IPS DF 6.9 (cell line): ENCODE results near the gene CGB5.
A peak's percentile ranks its signal among the peaks of the same experiment; 100 is the strongest.
"Not testable (repeated sequence)": the region's sequence is repeated elsewhere in the genome, so short reads cannot be mapped to it uniquely, and the experiment has no call there.

Source experiments
- DNase-seq: peaks from one replicate; pipeline ENCODE4 v3.0.0-alpha.2; 2013; ENCODE audit warnings: low read depth, low spot score
- H3K27ac ChIP-seq: one replicate; pipeline ENCODE4 v1.5.1; 2013; ENCODE audit warnings: low read length, control low read depth
- H3K27me3 ChIP-seq: 2 replicates; pipeline ENCODE4 v1.6.1; 2013; ENCODE audit warnings: mild to moderate bottlenecking, low read length; ENCODE audit not compliant: control insufficient read depth, insufficient read depth
- H3K36me3 ChIP-seq: 2 replicates; pipeline ENCODE4 v1.6.1; 2013; ENCODE audit warnings: low read length; ENCODE audit not compliant: control insufficient read depth, insufficient read depth
- H3K4me1 ChIP-seq: 2 replicates; pipeline ENCODE4 v1.6.1; 2013; ENCODE audit warnings: low read length; ENCODE audit not compliant: control insufficient read depth, insufficient read depth
- H3K4me3 ChIP-seq: 2 replicates; pipeline ENCODE4 v1.5.1; 2013; ENCODE audit warnings: mild to moderate bottlenecking, low read length
- H3K9me3 ChIP-seq: 2 replicates; pipeline ENCODE4 v1.6.1; 2013; ENCODE audit warnings: low read length, inconsistent platforms; ENCODE audit not compliant: control insufficient read depth, insufficient read depth
- WGBS: extraction: QIAGEN DNeasy Blood & Tissue Kit; methylation state at CpG from one replicate; pipeline ENCODE4 v1.1.7; 2013; ENCODE audit warnings: mixed read lengths, missing lambda C conversion rate; ENCODE audit not compliant: insufficient read length, insufficient coverage; 5-methylcytosine and 5-hydroxymethylcytosine counted together

CGB5 gene

GRCh38 chr19:49038111-49038510 lies 5.5 kb upstream of the CGB5 start:
- not testable (repeated sequence) for H3K4me1 ChIP-seq, DNase-seq, H3K4me3 ChIP-seq, H3K27ac ChIP-seq, H3K9me3 ChIP-seq, H3K27me3 ChIP-seq, H3K36me3 ChIP-seq
- WGBS = no CpG with 5 or more reads among the region's 8 CpGs

GRCh38 chr19:49038557-49039276 lies 4.9 kb upstream of the CGB5 start:
- DNase-seq, H3K36me3 ChIP-seq, H3K4me3 ChIP-seq, H3K9me3 ChIP-seq, H3K27ac ChIP-seq, H3K27me3 ChIP-seq, H3K4me1 ChIP-seq: not testable (repeated sequence)
- WGBS = no CpG with 5 or more reads among the region's 26 CpGs

GRCh38 chr19:49039736-49040135 lies 3.9 kb upstream of the CGB5 start:
- WGBS = no CpG with 5 or more reads among the region's 9 CpGs
- not testable (repeated sequence) for H3K36me3 ChIP-seq, H3K27me3 ChIP-seq, H3K9me3 ChIP-seq, DNase-seq, H3K4me3 ChIP-seq, H3K4me1 ChIP-seq, H3K27ac ChIP-seq

- no CpG with 5 or more reads among the region's 17 CpGs for WGBS
- H3K4me3 ChIP-seq = no peak overlapping the region
Measured at GRCh38 chr19:49042177-49042576, 1.5 kb upstream of the CGB5 start.

GRCh38 chr19:49042666-49043065 lies 982 bp upstream of the CGB5 start:
- H3K4me1 ChIP-seq, H3K36me3 ChIP-seq, H3K27ac ChIP-seq, H3K4me3 ChIP-seq, H3K9me3 ChIP-seq, H3K27me3 ChIP-seq, DNase-seq: not testable (repeated sequence)
- WGBS = no CpG with 5 or more reads among the region's 4 CpGs

More at GRCh38 chr19:49042177-49042576, 1.5 kb upstream of the CGB5 start:
- no peak for DNase-seq
- no peaks in the 10 kb centered on the region for H3K36me3 ChIP-seq
- no peaks in the 10 kb centered on the region for H3K4me1 ChIP-seq
- no peak overlapping the region for H3K27ac ChIP-seq
- H3K9me3 ChIP-seq = no peaks in the 10 kb centered on the region
- H3K27me3 ChIP-seq = no peaks in the 10 kb centered on the region

GRCh38 chr19:49049011-49049410 lies 5.4 kb downstream of the CGB5 start, which contains the start of gene CGB8:
CGB8 (minus strand) TSS chr19:49049111; CDS start chr19:49048739, 372 bp downstream.
- no CpG with 5 or more reads among the region's 12 CpGs for WGBS
- not testable (repeated sequence) for H3K27me3 ChIP-seq, H3K36me3 ChIP-seq, DNase-seq, H3K4me3 ChIP-seq, H3K4me1 ChIP-seq, H3K27ac ChIP-seq, H3K9me3 ChIP-seq

GRCh38 chr19:49049834-49050233 lies 6.2 kb downstream of the CGB5 start:
- H3K36me3 ChIP-seq, H3K4me1 ChIP-seq, DNase-seq, H3K4me3 ChIP-seq, H3K27me3 ChIP-seq, H3K9me3 ChIP-seq, H3K27ac ChIP-seq: not testable (repeated sequence)
- no CpG with 5 or more reads among the region's 4 CpGs for WGBS

GRCh38 chr19:49050376-49051033 lies 6.9 kb downstream of the CGB5 start:
- not testable (repeated sequence) for H3K36me3 ChIP-seq, H3K9me3 ChIP-seq, H3K27me3 ChIP-seq, DNase-seq, H3K4me1 ChIP-seq, H3K27ac ChIP-seq, H3K4me3 ChIP-seq
- WGBS = no CpG with 5 or more reads among the region's 24 CpGs

- WGBS = no CpG with 5 or more reads among the region's 63 CpGs
Measured at GRCh38 chr19:49056101-49056901, 12.7 kb downstream of the CGB5 start.

GRCh38 chr19:49056902-49057596 lies 13.4 kb downstream of the CGB5 start:
- H3K9me3 ChIP-seq, H3K36me3 ChIP-seq, H3K27ac ChIP-seq, H3K4me1 ChIP-seq, H3K4me3 ChIP-seq, DNase-seq: not testable (repeated sequence)
- peaks cover 13% of the 10 kb centered on the region; the same call in 1 of the 2 replicates for H3K27me3 ChIP-seq
- WGBS = no CpG with 5 or more reads among the region's 34 CpGs

More at GRCh38 chr19:49056101-49056901, 12.7 kb downstream of the CGB5 start:
- no peak overlapping the region for H3K27ac ChIP-seq
- peaks cover 2% of the 10 kb centered on the region for H3K4me1 ChIP-seq
- peak overlapping the region; percentile 48 for H3K4me3 ChIP-seq
- no peak for DNase-seq
- no peaks in the 10 kb centered on the region for H3K36me3 ChIP-seq
- peaks cover 13% of the 10 kb centered on the region; the same call in 1 of the 2 replicates for H3K27me3 ChIP-seq
- H3K9me3 ChIP-seq = no peaks in the 10 kb centered on the region
